H1 (cell line): ENCODE data around the gene PHOSPHO1. TPM values are rescaled to one million over a fixed set of nuclear protein-coding genes. Genes with fewer than 3 reads are reported as not detected.
A peak's percentile ranks its signal among the peaks of the same experiment; 100 is the strongest.

Source experiments
- CTCF ChIA-PET: fragments of 300-600 bp; sonication (Branson Sonifier 250); formaldehyde crosslinking; loops from one replicate; lab custom pipeline; 2021; ENCODE audit not compliant: partially characterized antibody; lab: Charles Lee
- POLR2A ChIA-PET: fragments of 300-600 bp; sonication (Branson Sonifier 250); formaldehyde crosslinking; loops from one replicate; lab custom pipeline; 2021; ENCODE audit warnings: inconsistent platforms; ENCODE audit not compliant: partially characterized antibody; lab: Charles Lee
- DNase-seq, 2 experiments: peaks; one replicate each; pipeline versions ENCODE4 v3.0.0 to v3.0.0-alpha.2; 2010 to 2022; ENCODE audit warnings: low spot score in 2 of 2, low read depth in 1 of 2, mixed read lengths in 1 of 2
- FAIRE-seq: peaks from 2 replicates; lab custom pipeline; 2011; peaks lifted over from hg19 to GRCh38; lab: Jason Lieb, UNC
- H2AFZ ChIP-seq: 2 replicates; pipeline ENCODE4 v1.8.1; 2012; ENCODE audit warnings: low read length, inconsistent platforms
- H2AK5ac ChIP-seq: 2 replicates; pipeline ENCODE4 v1.6.1; 2013; ENCODE audit warnings: low read depth, low read length
- H2BK120ac ChIP-seq: replicated peaks from 2 replicates; pipeline ENCODE3; 2013; ENCODE audit warnings: low read depth, low read length, inconsistent platforms
- H2BK12ac ChIP-seq: 2 replicates; pipeline ENCODE4 v1.6.1; 2013; ENCODE audit warnings: low read depth, low read length
- H2BK15ac ChIP-seq: 2 replicates; pipeline ENCODE4 v1.6.1; 2013; ENCODE audit warnings: low read length
- H2BK20ac ChIP-seq: 2 replicates; pipeline ENCODE4 v1.6.1; 2013; ENCODE audit warnings: low read length
- H2BK5ac ChIP-seq: 2 replicates; pipeline ENCODE4 v1.6.1; 2013; ENCODE audit warnings: low read depth, low read length
- H3K14ac ChIP-seq: 2 replicates; pipeline ENCODE4 v1.6.1; 2013; ENCODE audit warnings: inconsistent platforms; ENCODE audit not compliant: insufficient read length
- H3K18ac ChIP-seq: 2 replicates; pipeline ENCODE4 v1.6.1; 2013; ENCODE audit warnings: low read length; ENCODE audit errors: extremely low read depth
- H3K23ac ChIP-seq: 2 replicates; pipeline ENCODE4 v1.6.1; 2013; ENCODE audit warnings: inconsistent platforms; ENCODE audit not compliant: insufficient read length
- H3K23me2 ChIP-seq: 2 replicates; pipeline ENCODE4 v1.6.1; 2013; ENCODE audit warnings: low read depth, low read length
- H3K27ac ChIP-seq: 2 replicates; pipeline ENCODE4 v1.6.1; 2011; ENCODE audit warnings: low read depth, low read length, inconsistent platforms
- H3K27me3 ChIP-seq, 4 experiments: replicated peaks in 1 of 4; 1 replicate in 1 of 4; 2 replicates in 3 of 4; pipeline versions ENCODE4 v1.6.1 to v1.8.1; 2011 to 2013; ENCODE audit warnings: low read length in 3 of 4, mild to moderate bottlenecking in 3 of 4, inconsistent platforms in 2 of 4, mixed read lengths in 2 of 4, moderate library complexity in 1 of 4; ENCODE audit not compliant: control insufficient read depth in 3 of 4, insufficient read depth in 3 of 4; ENCODE audit errors: extremely low read depth in 1 of 4
- H3K36me3 ChIP-seq, 4 experiments: 2 replicates each; pipeline versions ENCODE4 v1.6.1 to v1.8.1; 2011 to 2013; ENCODE audit warnings: mild to moderate bottlenecking in 4 of 4, low read length in 3 of 4, moderate library complexity in 2 of 4, control low read depth in 1 of 4, inconsistent platforms in 1 of 4; ENCODE audit not compliant: insufficient read depth in 4 of 4, control insufficient read depth in 2 of 4
- H3K4ac ChIP-seq: replicated peaks from 2 replicates; pipeline ENCODE3; 2013; ENCODE audit warnings: low read length, low read depth, mixed read lengths, inconsistent platforms; ENCODE audit not compliant: insufficient read length
- H3K4me1 ChIP-seq, 4 experiments: replicated peaks in 1 of 4; 1 replicate in 1 of 4; 2 replicates in 3 of 4; pipeline versions ENCODE4 v1.6.1 to v1.8.1; 2011 to 2013; ENCODE audit warnings: low read length in 3 of 4, inconsistent platforms in 2 of 4, mixed read lengths in 1 of 4; ENCODE audit not compliant: insufficient read depth in 4 of 4, control insufficient read depth in 3 of 4
- H3K4me2 ChIP-seq, 2 experiments: 2 replicates each; pipeline versions ENCODE4 v1.6.1 to v1.8.1; 2011 to 2013; ENCODE audit warnings: low read depth in 2 of 2, low read length in 2 of 2, control low read depth in 1 of 2, inconsistent platforms in 1 of 2, mild to moderate bottlenecking in 1 of 2; ENCODE audit not compliant: insufficient read depth in 1 of 2
- H3K4me3 ChIP-seq, 4 experiments: fragments of 200-600, 300-600 bp in 1 of 4; sonication (generic), shearing (Covaris generic), sonication (Bioruptor Twin) in 1 of 4; 2 replicates each; pipeline versions ENCODE4 v1.5.1 to v1.8.1; 2011 to 2016; ENCODE audit warnings: low read length in 4 of 4, low read depth in 3 of 4, control low read depth in 2 of 4, inconsistent platforms in 2 of 4, mild to moderate bottlenecking in 2 of 4, mixed read lengths in 1 of 4, moderate library complexity in 1 of 4; ENCODE audit not compliant: insufficient read depth in 2 of 4; ENCODE audit errors: extremely low read depth in 1 of 4
- H3K56ac ChIP-seq: replicated peaks from 2 replicates; pipeline ENCODE3; 2013; ENCODE audit warnings: low read depth, mild to moderate bottlenecking, mixed read lengths, low read length, inconsistent platforms; ENCODE audit not compliant: insufficient read length
- H3K79me1 ChIP-seq: 2 replicates; pipeline ENCODE4 v1.6.1; 2013; ENCODE audit warnings: low read depth, low read length, control low read depth
- H3K79me2 ChIP-seq, 2 experiments: 2 replicates each; pipeline versions ENCODE4 v1.6.1 to v1.8.1; 2012 to 2013; ENCODE audit warnings: low read length in 2 of 2, mild to moderate bottlenecking in 2 of 2, inconsistent platforms in 1 of 2; ENCODE audit not compliant: insufficient read depth in 2 of 2, control insufficient read depth in 1 of 2
- H3K9ac ChIP-seq, 4 experiments: replicated peaks in 1 of 4; 1 replicate in 1 of 4; 2 replicates in 3 of 4; pipeline versions ENCODE4 v1.6.1 to v1.8.1; 2011 to 2013; ENCODE audit warnings: low read depth in 3 of 4, low read length in 3 of 4, control low read depth in 2 of 4, mild to moderate bottlenecking in 2 of 4, moderate library complexity in 2 of 4, inconsistent platforms in 1 of 4; ENCODE audit errors: extremely low read depth in 1 of 4
- H3K9me3 ChIP-seq, 2 experiments: 2 replicates each; pipeline versions ENCODE4 v1.6.1 to v1.8.1; 2012 to 2013; ENCODE audit warnings: mild to moderate bottlenecking in 2 of 2, moderate library complexity in 2 of 2, control low read depth in 1 of 2, inconsistent platforms in 1 of 2, low read depth in 1 of 2, low read length in 1 of 2, mixed read lengths in 1 of 2; ENCODE audit not compliant: insufficient read depth in 2 of 2
- H4K20me1 ChIP-seq, 2 experiments: replicated peaks in 1 of 2; 2 replicates each; pipeline versions ENCODE3 to v1.8.1; 2011 to 2013; ENCODE audit warnings: inconsistent platforms in 2 of 2, low read length in 2 of 2, mild to moderate bottlenecking in 1 of 2; ENCODE audit not compliant: insufficient read depth in 2 of 2, control insufficient read depth in 1 of 2
- H4K5ac ChIP-seq: 2 replicates; pipeline ENCODE4 v1.6.1; 2013; ENCODE audit warnings: low read length, low read depth, mixed read lengths, inconsistent platforms; ENCODE audit not compliant: insufficient read length
- H4K8ac ChIP-seq: 2 replicates; pipeline ENCODE4 v1.8.0; 2013; ENCODE audit warnings: mild to moderate bottlenecking, moderate library complexity, low read length, inconsistent platforms; ENCODE audit not compliant: insufficient read depth; ENCODE audit errors: extremely low read depth
- H4K91ac ChIP-seq: replicated peaks from 2 replicates; pipeline ENCODE3; 2013; ENCODE audit warnings: low read length, mixed read lengths, inconsistent platforms; ENCODE audit not compliant: insufficient read length
- ASH2L ChIP-seq: fragments of 200-600, 300-600 bp; sonication (generic); IDR thresholded peaks from one replicate; pipeline ENCODE4 v1.7.1; 2017; ENCODE audit warnings: low read length
- CBX5 ChIP-seq: fragments of 300-800, 300-1000 bp; sonication (generic); IDR thresholded peaks from 2 replicates; pipeline ENCODE4 v1.7.1; 2016; ENCODE audit warnings: antibody characterized with exemption, low read length, low read depth
- EZH2 ChIP-seq: fragments of 200-600 bp; sonication (generic); IDR thresholded peaks from 2 replicates; pipeline ENCODE4 v1.7.1; 2012; ENCODE audit warnings: low read depth, mild to moderate bottlenecking, moderate library complexity, low read length, inconsistent platforms; ENCODE audit not compliant: severe bottlenecking
- JUN ChIP-seq: IDR thresholded peaks from 2 replicates; pipeline ENCODE4 v1.6.1; 2011; ENCODE audit warnings: low read depth, mild to moderate bottlenecking, improper control_type of control experiment, low read length
- POU5F1 ChIP-seq: IDR thresholded peaks from 2 replicates; pipeline ENCODE4 v1.6.1; 2011; ENCODE audit warnings: low read depth, mild to moderate bottlenecking, low read length, moderate library complexity
- SP4 ChIP-seq: IDR thresholded peaks from 2 replicates; pipeline ENCODE4 v1.6.1; 2012; ENCODE audit warnings: low read length, inconsistent platforms
- WGBS, 2 experiments: shearing (Covaris generic) in 1 of 2; methylation state at CpG; one replicate each; pipeline versions ENCODE4 v1.1.6 to v1.1.7; 2013 to 2015; ENCODE audit warnings: low lambda C conversion rate in 2 of 2, mixed read lengths in 2 of 2, inconsistent platforms in 1 of 2, low coverage in 1 of 2, missing lambda C conversion rate in 1 of 2; ENCODE audit not compliant: insufficient replicate concordance in 2 of 2, insufficient coverage in 1 of 2, insufficient read length in 1 of 2; ENCODE audit errors: extremely low coverage in 1 of 2, missing lambda C conversion rate in 1 of 2; 5-methylcytosine and 5-hydroxymethylcytosine counted together
- long read RNA-seq, 2 experiments: library from RNA in 1 of 2; library from capped mRNA in 1 of 2; stranded (forward); transcript quantifications; one replicate each; pipeline ENCODE4 v2.0.0, GENCODE V29; 2021; ENCODE audit warnings: inconsistent platforms in 1 of 2
- polyA minus RNA-seq, 3 experiments: library from RNA; depleted of rRNA, polyadenylated mRNA; stranded (reverse); fragments of >200 nt; gene quantifications; 1 replicate in 2 of 3; 2 replicates in 1 of 3; pipeline ENCODE4 v1.2.3, GENCODE V29; 2011
- polyA plus RNA-seq, 7 experiments: library from polyadenylated mRNA; depleted of rRNA in 3 of 7; stranded (reverse) in 5 of 7; unstranded in 2 of 7; fragments of >200 nt in 5 of 7; fragments of 200-250 nt in 2 of 7; gene quantifications; 1 replicate in 5 of 7; 2 replicates in 1 of 7; 4 replicates in 1 of 7; pipeline versions ENCODE4 v1.2.1 to v1.2.3, GENCODE V29; 2011 to 2013; ENCODE audit warnings: missing spikeins in 2 of 7, mixed read lengths in 2 of 7
- total RNA-seq: library from RNA; stranded (reverse); fragmentation: NEBNext Ultra II Directional; extraction: Animal tissue kit (Norgen Biotek cat#: 25700); gene quantifications from 2 replicates; pipeline ENCODE4 v1.2.1, GENCODE V29; 2021
- TF ChIP-seq, protein P1 (sequence below): IDR thresholded peaks from 2 replicates; pipeline ENCODE4 v1.6.1; 2012; ENCODE audit warnings: inconsistent platforms

The PHOSPHO1 gene, protein sequence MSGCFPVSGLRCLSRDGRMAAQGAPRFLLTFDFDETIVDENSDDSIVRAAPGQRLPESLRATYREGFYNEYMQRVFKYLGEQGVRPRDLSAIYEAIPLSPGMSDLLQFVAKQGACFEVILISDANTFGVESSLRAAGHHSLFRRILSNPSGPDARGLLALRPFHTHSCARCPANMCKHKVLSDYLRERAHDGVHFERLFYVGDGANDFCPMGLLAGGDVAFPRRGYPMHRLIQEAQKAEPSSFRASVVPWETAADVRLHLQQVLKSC
- total RNA-seq (0.34 and 0.73 TPM in 2 replicates), polyA plus RNA-seq (2011; rRNA removed) (0.45 and 1.2 TPM in 2 replicates), polyA minus RNA-seq (2011; rRNA and poly(A)+ RNA removed) (0.39 and 0.73 TPM in 2 replicates)
- 0.49 TPM for polyA plus RNA-seq (2011; cell fraction: cytosol; rRNA removed)
- 1.3 TPM for polyA plus RNA-seq (2011; cell fraction: nucleus; rRNA removed)
- polyA plus RNA-seq (2012, experiment 1 of 2), result 0.32 to 0.56 TPM (median 0.43 TPM) in 4 replicates
- 0.88 TPM for polyA plus RNA-seq (2012, experiment 2 of 2)
- 0.57 TPM for polyA plus RNA-seq (2013, experiment 1 of 2)
- polyA plus RNA-seq (2013, experiment 2 of 2), result 0.61 TPM
- polyA minus RNA-seq (2011; cell fraction: cytosol; rRNA and poly(A)+ RNA removed), result 1.4 TPM
- polyA minus RNA-seq (2011; cell fraction: nucleus; rRNA and poly(A)+ RNA removed), result 1.8 TPM
- long read RNA-seq, experiment 1, result 0 reads
- long read RNA-seq, experiment 2, result 0 reads

DNA sequence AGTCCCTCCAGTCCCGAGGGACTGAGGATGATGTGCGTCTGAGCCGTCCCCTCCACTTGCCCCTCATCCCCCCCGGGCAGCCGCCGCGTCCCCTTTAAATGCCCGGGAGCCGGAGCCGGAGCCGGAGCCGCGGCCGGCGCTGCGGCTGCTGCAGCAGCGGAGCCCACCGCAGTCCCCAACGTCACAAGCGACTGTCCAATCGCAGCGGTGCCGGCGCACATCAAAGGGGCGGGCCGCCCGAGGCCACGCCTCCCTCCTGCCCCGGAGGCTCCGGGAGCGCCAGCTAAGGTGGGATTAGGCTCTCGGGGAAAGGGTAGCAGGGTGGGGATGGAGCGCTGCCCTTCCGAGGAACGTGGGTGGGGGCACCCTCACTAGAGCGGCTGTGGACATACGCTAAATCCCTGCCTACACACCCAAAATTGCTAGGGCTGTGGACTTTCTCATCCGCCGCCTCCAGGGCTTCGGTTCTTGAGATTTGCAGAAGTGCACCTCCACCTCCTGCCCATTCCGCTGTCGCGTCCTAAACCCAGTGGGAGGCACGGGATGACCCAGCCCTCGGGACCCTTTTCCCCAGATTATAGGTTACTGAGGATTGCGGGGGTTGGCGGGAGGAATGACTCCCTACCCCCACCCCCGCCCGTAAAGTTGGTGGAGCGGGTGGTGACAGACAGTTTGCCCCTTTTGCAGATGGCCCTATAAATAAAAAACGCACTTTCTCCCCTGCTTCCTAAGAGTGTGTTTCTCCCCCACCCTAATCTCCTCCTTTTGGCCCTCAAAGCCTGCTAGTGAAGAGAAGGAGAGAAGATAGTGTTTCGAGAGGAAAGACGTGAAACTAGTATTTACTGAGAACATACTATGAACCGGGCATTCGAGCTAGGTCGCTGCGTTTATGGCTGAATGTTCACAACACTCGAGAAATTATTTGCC, at the start of gene PHOSPHO1:
Gene PHOSPHO1 (minus strand): TSS at position 152 of the 927 bp plus-strand sequence. CDS start 4,096 bp downstream, outside the sequence.
- H2AFZ ChIP-seq, result peak within 1 kb of the TSS; percentile 93
- H4K5ac ChIP-seq, result no peak within 1 kb of the TSS
- H4K20me1 ChIP-seq, result no peaks in the 10 kb centered on the region
- peaks cover 0 to 2% (median 0%) of the 10 kb centered on the region in 4 experiments; a peak in 1 of 7 replicates for H3K4me1 ChIP-seq
- H3K27ac ChIP-seq, result no peak within 1 kb of the TSS
- no peaks in the 10 kb centered on the region for H3K9me3 ChIP-seq
- H4K8ac ChIP-seq, result no peak within 1 kb of the TSS; the same call in none of the 2 replicates
- ChIA-PET CTCF (interaction anchor here (0.8 to 6.5 kb wide), 8 partner anchors 8 to 325 kb away, joined by 3 to 38 read pairs (median 4); no protein-coding TSS in a partner anchor), POLR2A (interaction anchor here (0.5 to 1.6 kb wide), 6 partner anchors 12 to 179 kb away, joined by 3 to 6 read pairs (median 3); no protein-coding TSS in a partner anchor)
- no peak within 1 kb of the TSS for H3K14ac ChIP-seq
- H3K27me3 ChIP-seq, result peaks cover 7 to 41% (median 32%) of the 10 kb centered on the region in 4 experiments; a peak in 6 of 7 replicates
- peaks cover 13% of the 10 kb centered on the region for H3K23me2 ChIP-seq
- no peaks in the 10 kb centered on the region for H3K36me3 ChIP-seq
- H2BK5ac ChIP-seq, result no peak within 1 kb of the TSS
- H4K91ac ChIP-seq, result no peak within 1 kb of the TSS
- WGBS, 2 experiments, result 12% methylated on average over 33 of the region's 58 CpGs; no CpG with 5 or more reads in 1 of the 2 experiments
- H2BK15ac ChIP-seq, result no peak within 1 kb of the TSS
- H2BK20ac ChIP-seq, result no peak within 1 kb of the TSS
- peak; percentile 73 to 96 for DNase-seq
- no peaks in the 10 kb centered on the region for H3K79me2 ChIP-seq
- no peak within 1 kb of the TSS for H3K23ac ChIP-seq
- H3K4ac ChIP-seq, result no peak within 1 kb of the TSS
- peak within 1 kb of the TSS; percentile 69 to 82 (median 76) for H3K4me3 ChIP-seq
- H2BK12ac ChIP-seq, result peak within 1 kb of the TSS; percentile 12; the same call in 1 of the 2 replicates
- H3K4me2 ChIP-seq, result peak within 1 kb of the TSS; percentile 74 to 83
- peak within 1 kb of the TSS; percentile 17 for H3K56ac ChIP-seq
- no peak for FAIRE-seq
- no peak within 1 kb of the TSS for H2AK5ac ChIP-seq
- no peaks in the 10 kb centered on the region for H3K79me1 ChIP-seq
- H3K18ac ChIP-seq, result no peak within 1 kb of the TSS
- no peak within 1 kb of the TSS for H2BK120ac ChIP-seq
- H3K9ac ChIP-seq, result peak within 1 kb of the TSS in 2 of 4 experiments; percentile 14 to 20; a peak in 4 of 7 replicates
- TF ChIP-seq EZH2, result peak; percentile 53
- TF ChIP-seq ASH2L, result peak; percentile 86
- TF ChIP-seq CBX5, result no peak
- TF ChIP-seq, protein P1, sequence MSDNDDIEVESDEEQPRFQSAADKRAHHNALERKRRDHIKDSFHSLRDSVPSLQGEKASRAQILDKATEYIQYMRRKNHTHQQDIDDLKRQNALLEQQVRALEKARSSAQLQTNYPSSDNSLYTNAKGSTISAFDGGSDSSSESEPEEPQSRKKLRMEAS, result no peak
- no peak for TF ChIP-seq SP4
- no peak for TF ChIP-seq POU5F1
- TF ChIP-seq JUN, result no peak
